SIG-M5 treated with dmso at 0.1 percent for 504 hours (cell line): ENCODE data around the gene MARCHF4.

Experiments used
- DNase-seq: peaks from one replicate; lab custom pipeline; 2025; ENCODE audit not compliant: unreplicated experiment; lab: John Stamatoyannopoulos, UW

Gene MARCHF4

DNA sequence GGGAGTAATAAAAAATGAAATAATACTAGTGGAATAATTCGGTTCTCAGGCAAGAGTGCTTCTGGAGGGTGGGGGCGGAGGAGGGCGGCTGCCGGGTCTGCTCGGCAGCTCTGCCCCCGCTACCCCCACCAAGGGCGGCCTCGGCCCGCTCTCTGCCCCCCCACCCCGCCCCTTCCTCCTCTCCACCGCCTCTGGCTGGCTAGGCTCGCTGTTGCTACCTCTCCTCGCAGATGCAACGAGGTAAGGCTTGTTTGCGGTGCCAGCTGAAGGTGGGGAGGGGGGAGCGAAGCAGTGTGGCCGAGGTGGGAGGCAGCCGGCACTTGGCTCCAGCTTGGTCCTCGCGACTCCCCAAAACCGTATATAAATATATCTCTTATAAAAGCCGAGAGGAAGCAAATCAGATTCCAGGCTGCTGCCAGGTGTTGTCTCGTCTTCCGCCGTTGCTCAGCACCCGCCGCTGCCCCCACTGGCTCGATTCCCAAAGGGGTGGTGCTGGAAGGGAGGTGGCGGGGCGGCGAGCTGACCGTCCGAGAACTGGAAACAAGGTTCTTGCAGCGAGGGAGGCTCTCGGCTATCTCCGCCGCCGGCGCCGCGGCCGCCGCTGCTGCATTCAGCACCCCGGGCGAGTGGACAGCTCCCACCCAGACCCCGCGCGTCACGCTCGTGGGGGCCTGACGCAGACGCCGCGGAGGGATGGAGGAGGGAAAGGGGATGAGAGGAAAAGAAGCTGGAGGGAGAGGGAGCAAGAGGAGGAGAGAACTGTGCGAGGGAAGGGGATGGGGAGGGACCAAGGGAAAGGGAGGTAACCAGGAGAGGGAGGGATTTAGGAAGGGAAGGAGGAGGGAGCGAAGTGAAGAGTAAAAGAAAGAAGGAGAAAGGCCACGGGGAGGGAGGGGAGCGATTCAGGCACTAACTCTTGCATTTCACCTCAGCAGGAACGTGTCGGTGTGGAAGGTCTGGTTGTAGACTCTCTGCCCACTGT, at the start of gene MARCHF4:
MARCHF4 (minus strand) TSS at position 763 of the 982 bp plus-strand sequence. CDS start 2,223 bp downstream, outside the sequence.
- peak; percentile 30 for DNase-seq

DNA sequence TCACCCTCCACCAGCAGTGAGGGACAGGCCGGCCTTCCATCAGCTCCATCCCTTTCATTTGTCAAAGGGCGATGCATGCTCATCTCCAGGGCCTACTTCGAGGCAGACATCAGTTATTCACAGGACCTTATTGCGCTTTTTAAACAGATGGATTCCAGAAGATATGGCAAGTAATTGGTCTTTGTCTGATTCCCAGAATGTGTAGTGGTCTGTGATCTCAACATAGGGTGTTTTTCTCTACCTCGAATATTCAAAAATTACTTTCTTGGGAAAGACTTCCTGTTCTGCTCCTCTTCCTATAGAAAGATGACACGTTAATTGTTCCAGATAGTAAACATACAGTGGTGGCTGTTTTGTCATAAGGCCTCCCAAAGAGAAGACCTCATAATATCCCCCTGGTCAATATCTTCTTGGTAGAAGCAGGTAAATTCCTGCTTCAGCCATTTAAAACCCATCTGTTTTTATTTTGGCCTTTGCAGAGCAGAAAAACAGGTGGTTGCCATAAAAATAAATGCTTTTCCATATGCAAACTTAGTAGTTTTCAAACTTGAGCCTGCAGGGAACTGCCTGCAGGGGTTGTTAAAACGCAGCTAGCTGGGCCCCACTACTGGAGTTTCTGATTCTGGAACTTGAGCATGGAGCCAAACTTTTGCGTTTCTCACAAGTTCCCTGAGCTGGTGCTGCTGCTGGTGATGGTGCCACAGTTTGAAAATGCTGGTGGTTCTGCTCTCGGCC, 48.3 kb upstream of the MARCHF4 start:
- no peak for DNase-seq

- no peak for DNase-seq
Measured at GRCh38 chr2:216418981-216419380, 46.7 kb upstream of the MARCHF4 start.

DNA sequence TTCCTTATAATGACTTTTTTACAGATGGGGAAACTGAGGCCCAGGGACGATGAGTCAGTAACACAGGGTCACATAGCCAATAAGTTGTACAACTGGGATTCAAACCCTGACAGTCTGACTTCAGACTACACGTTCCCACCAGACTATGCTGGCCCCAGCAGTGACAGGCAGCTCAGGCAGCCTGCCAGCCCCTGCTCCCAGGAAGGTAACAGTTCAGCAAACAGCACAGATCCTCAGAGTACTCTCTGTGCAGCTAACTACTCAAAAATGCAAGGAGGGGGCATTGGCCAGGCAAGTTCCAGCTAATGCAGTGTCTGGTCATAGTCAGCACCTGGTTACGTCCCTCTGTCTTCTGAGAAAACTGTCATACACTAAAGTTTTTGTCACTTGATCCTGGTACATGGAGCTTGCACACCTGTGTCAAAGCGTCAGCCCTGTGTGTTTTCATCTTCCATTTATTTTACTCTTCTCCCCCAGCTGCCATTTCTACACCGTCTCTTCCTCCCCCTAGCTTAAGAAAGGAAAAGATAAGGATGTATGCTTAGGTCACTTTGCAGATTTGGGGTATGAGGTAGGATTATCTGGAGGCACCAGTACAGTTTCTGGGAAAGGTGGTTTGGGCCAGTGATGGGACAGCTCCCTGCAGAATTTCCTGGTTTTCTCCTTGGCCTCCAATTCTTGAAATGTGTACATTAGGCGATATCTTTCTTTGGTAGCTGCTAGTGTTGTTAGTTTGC, 44.5 kb upstream of the MARCHF4 start:
- no peak for DNase-seq

- DNase-seq: no peak
Measured at GRCh38 chr2:216415541-216415940, 43.3 kb upstream of the MARCHF4 start.

GRCh38 chr2:216414772-216415319, 42.6 kb upstream of the MARCHF4 start:
- no peak for DNase-seq

DNA sequence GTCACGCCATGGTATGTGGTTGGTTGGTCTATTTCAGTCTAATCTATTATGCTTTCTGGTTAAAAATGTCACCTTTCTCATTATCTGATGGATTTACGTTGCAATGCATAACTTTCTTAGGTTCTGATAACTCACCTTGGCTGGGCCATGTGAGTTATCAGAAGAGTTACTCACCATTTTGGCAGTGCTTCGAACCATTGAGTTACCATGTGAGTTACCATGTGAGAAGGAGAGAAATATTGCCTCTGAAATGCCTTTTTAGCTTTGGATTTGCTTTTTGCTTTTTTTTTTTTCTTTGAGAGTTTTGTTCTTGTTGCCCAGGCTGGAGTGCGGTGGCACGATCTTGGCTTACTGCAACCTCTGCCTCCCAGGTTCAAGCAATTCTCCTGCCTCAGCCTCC, 41.6 kb upstream of the MARCHF4 start:
- DNase-seq: no peak

GRCh38 chr2:216412022-216412999, 40.0 kb upstream of the MARCHF4 start, which contains the start of gene SMARCAL1:
Gene SMARCAL1 (plus strand): TSS chr2:216412484. CDS start chr2:216414705, 2,221 bp downstream.
- peak; percentile 99 for DNase-seq

DNA sequence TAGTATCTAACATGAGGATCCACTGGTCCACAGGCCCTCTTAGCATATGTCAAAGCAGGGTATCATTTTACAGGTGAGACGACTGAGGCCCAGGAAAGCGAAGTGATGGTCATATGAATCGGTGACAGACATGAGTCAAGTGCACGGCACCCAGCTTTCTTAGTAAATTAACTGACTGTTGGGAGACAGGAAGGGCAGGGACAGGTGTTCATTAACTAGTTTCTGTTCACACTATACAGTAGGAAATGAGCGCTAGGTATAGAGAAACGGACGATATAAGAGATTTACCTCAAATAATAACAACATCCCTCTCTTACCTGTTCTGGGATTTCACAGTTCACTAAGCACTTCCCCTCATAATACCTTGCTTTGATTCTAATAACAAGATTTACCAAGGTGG, 38.3 kb upstream of the MARCHF4 start:
- DNase-seq: no peak

GRCh38 chr2:216408426-216409290, 36.4 kb upstream of the MARCHF4 start:
- DNase-seq: no peak

DNA sequence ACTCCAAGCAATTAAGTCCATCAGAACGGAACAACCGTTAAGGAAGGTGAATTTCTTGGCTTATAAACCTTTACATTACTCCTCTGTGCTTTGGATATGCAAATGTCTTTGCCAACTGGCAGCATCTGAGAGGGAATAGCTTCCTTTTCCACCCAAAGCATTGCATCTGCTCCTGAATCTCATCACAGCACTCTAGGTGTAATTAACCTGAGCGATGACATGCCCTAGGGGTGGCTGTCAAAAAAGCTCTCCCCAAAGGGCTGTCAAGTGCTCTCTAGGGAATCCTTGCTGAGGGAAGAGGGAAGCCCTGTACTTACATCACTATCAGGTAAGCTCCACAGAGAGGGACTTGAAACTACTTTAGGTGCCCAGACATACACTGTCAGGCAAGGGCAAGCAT, 34.5 kb upstream of the MARCHF4 start:
- no peak for DNase-seq

- no peak for DNase-seq
Measured at GRCh38 chr2:216405588-216405987, 33.3 kb upstream of the MARCHF4 start.

DNA sequence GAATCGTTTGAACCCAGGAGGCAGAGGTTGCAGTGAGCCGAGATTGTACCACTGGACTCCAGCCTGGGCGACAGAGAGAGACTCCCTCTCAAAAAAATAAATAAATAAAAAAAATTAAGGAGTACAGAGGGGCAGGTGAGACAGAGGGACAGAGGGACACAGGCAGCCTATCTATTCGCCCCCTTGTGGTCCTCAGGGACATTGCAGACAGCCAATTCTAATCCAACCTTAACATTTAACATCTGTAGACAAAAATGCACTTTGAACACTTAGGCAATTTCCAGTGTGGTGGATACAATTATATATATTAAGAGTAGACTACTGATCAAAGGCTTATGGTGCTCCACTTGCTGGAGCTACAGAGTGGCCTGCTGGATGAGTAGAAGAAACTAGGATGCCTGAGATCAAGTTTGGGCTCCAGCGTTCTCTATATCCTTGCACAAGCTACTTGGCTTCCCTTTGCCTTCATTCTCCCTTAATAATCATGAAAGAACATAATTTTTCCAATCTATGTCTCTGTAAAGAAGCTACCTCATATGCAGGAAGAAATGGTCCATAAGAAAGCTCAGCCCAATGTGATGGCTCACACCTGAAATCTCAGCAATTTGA, 31.8 kb upstream of the MARCHF4 start:
- DNase-seq: peak; percentile 36

DNA sequence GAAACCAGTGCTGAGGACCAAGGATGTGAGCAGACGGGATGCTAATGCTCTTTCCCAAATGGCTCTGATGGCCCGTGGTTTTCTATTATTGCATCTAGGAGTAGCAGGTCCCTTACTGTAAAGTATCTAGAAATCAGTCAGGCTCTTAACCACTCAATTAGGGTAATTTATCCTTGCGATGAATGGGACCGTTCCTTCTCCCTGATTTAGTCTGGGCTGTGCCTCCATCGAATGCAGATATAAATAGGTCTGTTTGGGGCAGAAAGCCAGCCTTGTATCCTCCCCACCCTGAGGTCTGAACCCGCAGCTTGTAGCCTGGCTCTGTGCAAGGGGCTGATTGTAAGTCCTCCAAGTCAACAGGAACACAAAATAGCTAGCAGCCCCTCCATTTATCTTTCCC, 30.5 kb upstream of the MARCHF4 start:
- no peak for DNase-seq

DNA sequence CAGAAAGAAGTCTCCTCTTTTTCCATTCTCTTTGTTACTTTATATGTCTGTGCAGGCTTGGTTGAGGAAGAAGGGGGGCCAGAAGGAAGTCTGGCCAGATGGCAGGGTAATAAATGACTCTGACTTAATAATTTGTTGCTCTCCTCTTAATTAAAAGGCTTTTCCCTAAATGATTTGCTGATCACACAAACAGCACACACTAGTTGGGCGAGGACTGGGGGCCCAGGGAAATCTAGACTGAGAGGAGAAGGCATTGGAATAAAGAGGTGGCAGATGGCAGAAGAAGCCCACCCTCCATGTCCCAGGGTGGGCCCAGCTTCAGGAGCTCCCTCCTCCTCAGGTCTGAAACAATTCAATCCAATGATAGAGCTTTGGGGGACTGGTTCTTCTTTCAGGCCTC, 27.3 kb upstream of the MARCHF4 start:
- no peak for DNase-seq

GRCh38 chr2:216394881-216395280, 22.6 kb upstream of the MARCHF4 start:
- no peak for DNase-seq

DNA sequence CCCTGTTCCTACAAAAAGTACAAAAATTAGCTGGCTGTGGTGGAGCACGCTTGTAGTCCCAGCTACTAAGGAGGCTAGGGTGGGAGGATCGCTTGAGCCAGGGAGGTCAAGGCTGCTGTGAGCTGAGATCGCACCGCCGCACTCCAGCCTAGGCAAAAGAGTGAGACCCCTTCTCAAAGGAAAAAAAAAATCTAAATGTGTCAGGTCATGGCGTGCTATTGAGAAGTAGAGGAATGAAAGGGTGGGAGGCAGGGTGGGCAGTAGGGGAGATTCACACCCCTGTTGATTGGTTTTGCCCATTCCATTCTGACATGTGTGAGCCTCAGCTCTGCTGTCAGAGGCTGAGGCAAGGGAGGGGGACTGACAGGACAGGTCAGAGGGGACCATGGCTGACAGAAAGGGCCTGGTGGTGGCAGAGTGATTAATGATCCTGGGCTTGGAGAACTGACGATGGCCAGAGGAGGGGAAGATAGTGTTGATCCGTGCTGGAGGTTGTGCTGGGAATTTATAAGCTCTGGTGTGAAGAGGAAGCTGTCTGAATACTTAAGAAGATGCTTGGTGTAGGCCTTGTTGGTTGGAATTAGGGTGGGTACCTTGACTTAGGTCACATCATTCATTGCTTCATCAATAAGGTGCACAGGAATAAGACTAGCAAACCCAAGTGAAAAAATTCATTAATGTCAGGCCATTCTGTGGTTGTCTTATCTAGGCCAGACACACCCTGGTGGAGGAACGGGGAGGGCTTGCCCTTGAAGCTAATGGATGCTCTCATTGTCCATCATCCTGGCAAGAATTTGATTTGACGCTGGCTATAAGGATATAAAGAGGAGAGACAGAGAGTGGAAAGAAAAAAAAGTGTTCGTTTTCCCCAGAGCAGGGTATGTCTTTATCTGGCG, 20.9 kb upstream of the MARCHF4 start:
- no peak for DNase-seq
